ENCODE measurements around the gene TECPR1. TPM values are rescaled to one million over a fixed set of nuclear protein-coding genes. Genes with fewer than 3 reads are reported as not detected.

Gene TECPR1
- total and polyA plus RNA-seq, 2 of the 8 experiments (the other 6 are each of a cell fraction or from before 2014, with no cell fraction given), result 1.3 to 11.1 TPM

DNA sequence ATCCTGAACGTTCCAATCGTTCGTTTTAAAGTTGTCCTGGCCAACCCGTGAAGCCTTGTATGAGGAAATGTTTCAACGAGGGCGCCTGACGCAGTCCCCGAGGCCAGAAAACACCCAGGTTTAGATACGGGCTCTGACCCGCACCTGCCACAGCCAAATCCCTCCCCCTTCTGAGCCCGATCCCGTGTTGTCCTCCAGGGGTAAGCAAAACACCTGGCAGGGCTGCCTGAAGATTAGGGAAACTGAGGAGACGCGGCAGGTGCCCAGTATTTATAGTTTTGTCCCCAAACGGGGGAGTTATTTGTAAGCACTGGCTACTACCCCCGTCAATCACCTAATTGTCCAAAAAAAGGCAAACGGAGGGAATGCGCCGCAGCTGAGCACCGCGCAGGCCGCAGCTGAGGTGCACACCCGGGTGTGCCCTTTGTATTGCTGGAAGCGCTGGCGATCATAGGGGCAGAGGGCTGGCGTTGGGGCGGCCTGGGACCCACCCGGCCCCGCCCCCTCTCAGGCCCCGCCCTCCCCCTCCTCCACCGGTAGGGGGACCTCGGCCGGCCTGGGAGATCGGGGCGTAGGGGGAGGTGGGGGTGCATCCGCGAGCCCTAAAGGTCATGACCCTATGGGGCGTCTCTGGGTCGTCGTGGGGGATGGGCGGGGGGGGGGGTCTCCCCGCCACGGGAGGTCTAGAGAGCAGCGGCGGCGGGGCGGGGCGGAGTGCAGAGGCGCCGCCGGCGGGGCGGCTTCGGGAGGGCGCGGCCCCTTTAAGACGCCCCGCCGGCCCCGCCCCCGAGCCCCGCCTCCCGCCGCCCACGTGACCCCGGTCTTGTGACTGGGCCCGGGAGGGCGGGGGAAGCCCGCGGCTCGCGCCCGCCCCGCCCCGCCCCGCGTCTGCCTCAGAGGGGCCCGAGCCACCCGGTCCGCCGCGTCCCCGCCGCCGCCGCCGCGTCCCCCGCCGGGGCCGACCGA lies 29.0 kb upstream of the TECPR1 start, which contains the start of gene BRI3 (continued):
- TF ChIP-seq POLR2A (IDR thresholded peaks at IDR 0.05; ENCODE audit: control extremely low read depth in 1 of 2, low read depth in 2 of 2, low read length in 2 of 2) (peak in 1 of 2 experiments; percentile 76; a peak in 2 of 3 replicates), TAF1 (IDR thresholded peaks at IDR 0.05; ENCODE audit: low read depth, low read length) (peak; percentile 64), KDM4A (IDR thresholded peaks at IDR 0.05; ENCODE audit: low read depth, low read length, severe bottlenecking) (peak; percentile 49), ASH2L (IDR thresholded peaks at IDR 0.05; ENCODE audit: low read length) (peak; percentile 45), NANOG (IDR thresholded peaks at IDR 0.05; ENCODE audit: insufficient read depth, low read depth, low read length, poor library complexity, severe bottlenecking) (no peak), PHF8 (conservative IDR thresholded peaks at IDR 0.05; ENCODE audit: low read depth, low read length) (peak; percentile 78), EGR1 (IDR thresholded peaks at IDR 0.05; ENCODE audit: borderline replicate concordance, low read depth, low read length) (no peak), KDM5A (IDR thresholded peaks at IDR 0.05; ENCODE audit: low read length) (no peak), RXRA (IDR thresholded peaks at IDR 0.05; ENCODE audit: insufficient read depth, low read depth, low read length) (peak; percentile 86; the same call in 1 of the 2 replicates), JUND (IDR thresholded peaks at IDR 0.05; ENCODE audit: low read length) (no peak), HDAC6 (IDR thresholded peaks at IDR 0.05; ENCODE audit: low read depth, low read length) (no peak)
- TF ChIP-seq, protein P1, sequence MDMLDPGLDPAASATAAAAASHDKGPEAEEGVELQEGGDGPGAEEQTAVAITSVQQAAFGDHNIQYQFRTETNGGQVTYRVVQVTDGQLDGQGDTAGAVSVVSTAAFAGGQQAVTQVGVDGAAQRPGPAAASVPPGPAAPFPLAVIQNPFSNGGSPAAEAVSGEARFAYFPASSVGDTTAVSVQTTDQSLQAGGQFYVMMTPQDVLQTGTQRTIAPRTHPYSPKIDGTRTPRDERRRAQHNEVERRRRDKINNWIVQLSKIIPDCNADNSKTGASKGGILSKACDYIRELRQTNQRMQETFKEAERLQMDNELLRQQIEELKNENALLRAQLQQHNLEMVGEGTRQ (IDR thresholded peaks at IDR 0.05; ENCODE audit: low read length), result peak; percentile 81
- TF ChIP-seq, protein P2, sequence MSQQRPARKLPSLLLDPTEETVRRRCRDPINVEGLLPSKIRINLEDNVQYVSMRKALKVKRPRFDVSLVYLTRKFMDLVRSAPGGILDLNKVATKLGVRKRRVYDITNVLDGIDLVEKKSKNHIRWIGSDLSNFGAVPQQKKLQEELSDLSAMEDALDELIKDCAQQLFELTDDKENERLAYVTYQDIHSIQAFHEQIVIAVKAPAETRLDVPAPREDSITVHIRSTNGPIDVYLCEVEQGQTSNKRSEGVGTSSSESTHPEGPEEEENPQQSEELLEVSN (IDR thresholded peaks at IDR 0.05), result 0 out of 2 replicates have a peak, but pooled peaks have one; percentile 28
- TF ChIP-seq, protein P3, sequence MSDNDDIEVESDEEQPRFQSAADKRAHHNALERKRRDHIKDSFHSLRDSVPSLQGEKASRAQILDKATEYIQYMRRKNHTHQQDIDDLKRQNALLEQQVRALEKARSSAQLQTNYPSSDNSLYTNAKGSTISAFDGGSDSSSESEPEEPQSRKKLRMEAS (IDR thresholded peaks at IDR 0.05), result 0 out of 2 replicates have a peak, but pooled peaks have one; percentile 8
